Keratinocyte (primary cell): Measurements from ENCODE around the gene RGS8.

Experiments
- CTCF ChIP-seq, 3 experiments: IDR thresholded peaks in 1 of 3; conservative IDR thresholded peaks in 1 of 3; optimal IDR thresholded peaks in 1 of 3; 2 replicates in 2 of 3; 3 replicates in 1 of 3; pipeline versions ENCODE3 to v1.5.1; 2011; ENCODE audit warnings: low read length in 3 of 3, mild to moderate bottlenecking in 3 of 3, moderate library complexity in 2 of 3, control low read depth in 1 of 3, inconsistent platforms in 1 of 3; ENCODE audit not compliant: insufficient read depth in 2 of 3; ENCODE audit errors: extremely low read depth in 1 of 3
- EZH2 ChIP-seq: IDR thresholded peaks from one replicate; pipeline ENCODE4 v1.6.1; 2012; ENCODE audit warnings: inconsistent platforms, mild to moderate bottlenecking, low read length, moderate library complexity

GRCh38 chr1:182671750-182672486 is 12.5 kb downstream of the RGS8 start:
- TF ChIP-seq CTCF (optimal IDR thresholded peaks at IDR 0.05 in 1 of 3, IDR thresholded peaks at IDR 0.05 in 1 of 3, conservative IDR thresholded peaks at IDR 0.05 in 1 of 3; ENCODE audit: extremely low read depth in 1 of 3, insufficient read depth in 2 of 3, low read length in 3 of 3), result no peak
- TF ChIP-seq EZH2, result no peak
